Esophagus mucosa (tissue), 1 donor: Measurements from ENCODE around the gene KMT2C. TPM values are rescaled to one million over a fixed set of nuclear protein-coding genes. Genes with fewer than 3 reads are reported as not detected.
"Not testable (repeated sequence)": the region's sequence is repeated elsewhere in the genome, so short reads cannot be mapped to it uniquely, and the experiment has no call there.

Source experiments
- ATAC-seq: fragments of 200-7000 bp; cut with Tn5 transposase; one replicate; pipeline ENCODE4 v1.9.1; 2020
- total RNA-seq: library from RNA; stranded (reverse); gene quantifications from one replicate; pipeline ENCODE4 v1.2.4, GENCODE V29; 2023
- donor health status: DM: yes; HTN: yes; CAD: no.

The KMT2C gene
- total RNA-seq, 1 donor from 2014 or later: 48.2 TPM

GRCh38 chr7:152441168-152441567 is 5.4 kb upstream of the KMT2C start:
- not testable (repeated sequence) for ATAC-seq

- ATAC-seq: not testable (repeated sequence)
Observed at GRCh38 chr7:152438017-152438416, 2.2 kb upstream of the KMT2C start.

GRCh38 chr7:152436931-152437575 is 1.2 kb upstream of the KMT2C start:
- ATAC-seq: not testable (repeated sequence)

- ATAC-seq: peak; percentile 95
Observed at GRCh38 chr7:152436111-152436930, 518 bp upstream of the KMT2C start.

GRCh38 chr7:152434511-152435383 is 1.1 kb downstream of the KMT2C start:
- ATAC-seq: not testable (repeated sequence)

- ATAC-seq: peak; percentile 76
Observed at GRCh38 chr7:152433721-152434490, 1.9 kb downstream of the KMT2C start.

GRCh38 chr7:152432735-152433134 is 3.1 kb downstream of the KMT2C start:
- ATAC-seq: not testable (repeated sequence)

- ATAC-seq: no peak
Observed at GRCh38 chr7:152430854-152431253, 4.9 kb downstream of the KMT2C start.

GRCh38 chr7:152430118-152430517 is 5.7 kb downstream of the KMT2C start:
- not testable (repeated sequence) for ATAC-seq

GRCh38 chr7:152424348-152425108 is 11.3 kb downstream of the KMT2C start:
- ATAC-seq: peak; percentile 83

GRCh38 chr7:152423991-152424347 is 11.8 kb downstream of the KMT2C start:
- ATAC-seq: no peak

- not testable (repeated sequence) for ATAC-seq
Observed at GRCh38 chr7:152423171-152423570, 12.6 kb downstream of the KMT2C start.

GRCh38 chr7:152420950-152421349 is 14.9 kb downstream of the KMT2C start:
- not testable (repeated sequence) for ATAC-seq

- ATAC-seq: no peak
Observed at GRCh38 chr7:152419473-152420429, 16.1 kb downstream of the KMT2C start.

GRCh38 chr7:152414779-152415178 is 21.0 kb downstream of the KMT2C start:
- ATAC-seq: no peak

- ATAC-seq: no peak
Observed at GRCh38 chr7:152411389-152411788, 24.4 kb downstream of the KMT2C start.

- no peak for ATAC-seq
Observed at GRCh38 chr7:152406491-152406890, 29.3 kb downstream of the KMT2C start.

GRCh38 chr7:152406030-152406429 is 29.8 kb downstream of the KMT2C start:
- not testable (repeated sequence) for ATAC-seq

- peak; percentile 20 for ATAC-seq
Observed at GRCh38 chr7:152403726-152404125, 32.1 kb downstream of the KMT2C start.
